GM23338 (cell line): ENCODE data around the gene TRIM52. TPM values are rescaled to one million over a fixed set of nuclear protein-coding genes. Genes with fewer than 3 reads are reported as not detected.

Experiments used
- ATAC-seq: fragments of 200-7000 bp; cut with Tn5 transposase; 3 replicates; pipeline ENCODE4 v1.9.1; 2020
- DNase-seq: peaks from one replicate; pipeline ENCODE4 v3.0.0-alpha.2; 2015; ENCODE audit warnings: low spot score
- H2AFZ ChIP-seq: fragments of 200-600 bp; sonication (generic); 2 replicates; pipeline ENCODE4 v1.8.0; 2016; ENCODE audit warnings: antibody characterized with exemption, mild to moderate bottlenecking, moderate library complexity
- H3F3A ChIP-seq: fragments of 200-600 bp; sonication (generic); replicated peaks from 2 replicates; pipeline ENCODE4 v1.8.0; 2017; ENCODE audit warnings: antibody characterized with exemption, mixed run types, low read depth
- H3K27ac ChIP-seq: fragments of 200-600 bp; sonication (generic); 2 replicates; pipeline ENCODE4 v1.6.1; 2016; ENCODE audit warnings: low read depth
- H3K27me3 ChIP-seq: fragments of 200-600 bp; sonication (generic); 2 replicates; pipeline ENCODE4 v1.8.0; 2016; ENCODE audit warnings: mild to moderate bottlenecking, mixed run types, moderate library complexity; ENCODE audit not compliant: insufficient read depth
- H3K36me3 ChIP-seq: fragments of 200-600 bp; sonication (generic); 2 replicates; pipeline ENCODE4 v1.8.0; 2016; ENCODE audit warnings: mild to moderate bottlenecking; ENCODE audit not compliant: insufficient read depth
- H3K4me1 ChIP-seq: fragments of 200-600 bp; sonication (generic); 2 replicates; pipeline ENCODE4 v1.8.0; 2016; ENCODE audit warnings: mild to moderate bottlenecking, moderate library complexity; ENCODE audit not compliant: insufficient read depth
- H3K4me2 ChIP-seq: fragments of 200-600 bp; sonication (generic); 2 replicates; pipeline ENCODE4 v1.7.1; 2017; ENCODE audit warnings: mixed run types
- H3K4me3 ChIP-seq: fragments of 200-600 bp; sonication (generic); 2 replicates; pipeline ENCODE4 v1.6.1; 2016; ENCODE audit warnings: mixed run types
- H3K79me2 ChIP-seq: fragments of 200-600 bp; sonication (generic); replicated peaks from 2 replicates; pipeline ENCODE4 v1.8.0; 2017; ENCODE audit warnings: mild to moderate bottlenecking; ENCODE audit not compliant: insufficient read depth
- H3K9me2 ChIP-seq: fragments of 200-600 bp; sonication (generic); 2 replicates; pipeline ENCODE4 v1.8.0; 2017; ENCODE audit not compliant: insufficient read depth
- H4K20me1 ChIP-seq: fragments of 200-600 bp; sonication (generic); replicated peaks from 2 replicates; pipeline ENCODE4 v1.8.0; 2017; ENCODE audit warnings: mild to moderate bottlenecking; ENCODE audit not compliant: insufficient read depth
- H3K27ac Mint-ChIP-seq: 2 replicates; pipeline ENCODE4 v1.8.0; 2020; ENCODE audit warnings: inconsistent platforms, mild to moderate bottlenecking, moderate library complexity, mixed read lengths
- H3K27me3 Mint-ChIP-seq: 3 replicates; pipeline ENCODE4 v1.8.0; 2022; ENCODE audit warnings: low read depth, mild to moderate bottlenecking, moderate library complexity, mixed read lengths, inconsistent platforms; ENCODE audit not compliant: insufficient read depth, poor library complexity
- H3K36me3 Mint-ChIP-seq: 3 replicates; pipeline ENCODE4 v1.8.0; 2021; ENCODE audit warnings: low read depth, mild to moderate bottlenecking, inconsistent platforms, moderate library complexity, mixed read lengths
- H3K4me1 Mint-ChIP-seq: 3 replicates; pipeline ENCODE4 v1.8.0; 2020; ENCODE audit warnings: mild to moderate bottlenecking, inconsistent platforms, mixed read lengths
- H3K4me3 Mint-ChIP-seq: 3 replicates; pipeline ENCODE4 v1.8.0; 2021; ENCODE audit warnings: moderate library complexity, mild to moderate bottlenecking, inconsistent platforms, mixed read lengths
- H3K9me3 Mint-ChIP-seq: 3 replicates; pipeline ENCODE4 v1.8.0; 2020; ENCODE audit warnings: moderate library complexity, mild to moderate bottlenecking, inconsistent platforms, mixed read lengths
- EZH2 ChIP-seq: fragments of 200-600 bp; sonication (generic); IDR thresholded peaks from one replicate; pipeline ENCODE4 v1.8.0; 2017; ENCODE audit warnings: antibody characterized with exemption, mild to moderate bottlenecking, low read depth; ENCODE audit not compliant: unreplicated experiment
- JUNB ChIP-seq: IDR thresholded peaks from one replicate; pipeline ENCODE4 v1.6.1; 2016; ENCODE audit warnings: antibody characterized with exemption; ENCODE audit not compliant: unreplicated experiment
- NANOG ChIP-seq: IDR thresholded peaks from 2 replicates; pipeline ENCODE4 v1.6.1; 2016; ENCODE audit warnings: antibody characterized with exemption, borderline replicate concordance
- STAT1 ChIP-seq: IDR thresholded peaks from one replicate; pipeline ENCODE4 v1.6.1; 2016; ENCODE audit warnings: antibody characterized with exemption; ENCODE audit not compliant: unreplicated experiment
- ZNF114 ChIP-seq: fragments of 250-450 bp; sonication (Bioruptor Pico); IDR thresholded peaks from 2 replicates; pipeline ENCODE4 v1.5.0; 2020; ENCODE audit warnings: mild to moderate bottlenecking, moderate library complexity
- ZNF331 ChIP-seq: fragments of 250-450 bp; sonication (Bioruptor Pico); IDR thresholded peaks from 2 replicates; pipeline ENCODE4 v1.5.0; 2020; ENCODE audit warnings: low read depth, mild to moderate bottlenecking, moderate library complexity
- polyA plus RNA-seq: library from polyadenylated mRNA; unstranded; fragments of >200 nt; fragmentation: Nextera tagmentation; extraction: Ambion mirVana; gene quantifications from 2 replicates; pipeline ENCODE4 v1.2.1, GENCODE V29; 2016
- total RNA-seq: library from RNA; depleted of rRNA; stranded (reverse); fragments of >200 nt; shearing (Covaris generic); gene quantifications from 2 replicates; pipeline ENCODE4 v1.2.3, GENCODE V29; 2014
- TF ChIP-seq, protein P1 (sequence below): fragments of 250-450 bp; sonication (Bioruptor Pico); IDR thresholded peaks from 2 replicates; pipeline ENCODE4 v1.5.0; 2020; ENCODE audit warnings: mild to moderate bottlenecking, moderate library complexity
- TF ChIP-seq, protein P2 (sequence below), 2 experiments: fragments of 200-600 bp in 1 of 2; sonication (generic) in 1 of 2; conservative IDR thresholded peaks; 2 replicates each; pipeline versions ENCODE4 v1.5.1 to v1.6.1; 2016 to 2017; ENCODE audit warnings: antibody characterized with exemption in 2 of 2, low read depth in 2 of 2, mild to moderate bottlenecking in 2 of 2, moderate library complexity in 1 of 2
- TF ChIP-seq, protein P3 (sequence below): IDR thresholded peaks from one replicate; pipeline ENCODE4 v1.6.1; 2018; ENCODE audit warnings: antibody characterized with exemption; ENCODE audit not compliant: unreplicated experiment

Gene TRIM52
- total and polyA plus RNA-seq, 2 experiments from 2014 or later: 6.2 to 8.1 TPM

DNA sequence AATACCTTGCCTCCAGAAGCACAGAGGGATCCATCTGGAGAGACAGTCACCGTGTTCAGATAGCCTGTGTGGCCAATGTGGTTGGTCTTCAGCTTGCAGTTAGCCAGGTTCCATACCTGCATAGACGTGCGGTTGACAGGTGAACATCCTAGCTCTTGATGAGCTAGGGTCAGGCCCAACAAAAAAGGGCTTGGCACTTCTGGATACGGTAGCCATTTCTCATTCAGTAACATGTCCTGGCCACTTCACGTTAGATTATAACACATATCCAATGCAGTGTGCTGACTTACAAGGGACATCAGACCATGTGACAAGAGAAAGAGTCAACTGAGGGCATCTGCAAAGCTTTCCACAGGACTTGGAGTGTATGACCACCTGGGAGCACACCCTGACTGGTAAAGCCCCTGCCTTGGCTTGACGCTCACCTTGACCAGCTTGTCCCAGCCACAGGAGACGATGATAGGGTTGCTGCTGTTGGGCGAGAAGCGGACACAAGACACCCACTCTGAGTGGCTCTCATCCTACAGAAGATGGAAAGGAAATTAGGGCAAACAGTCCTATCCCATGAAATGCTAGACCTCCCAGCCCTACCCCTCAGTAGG, 21.8 kb downstream of the TRIM52 start (continued):
- no peak for TF ChIP-seq ZNF331 (CRISPR knock-in tag)
- TF ChIP-seq JUNB: no peak
- TF ChIP-seq, protein P1, sequence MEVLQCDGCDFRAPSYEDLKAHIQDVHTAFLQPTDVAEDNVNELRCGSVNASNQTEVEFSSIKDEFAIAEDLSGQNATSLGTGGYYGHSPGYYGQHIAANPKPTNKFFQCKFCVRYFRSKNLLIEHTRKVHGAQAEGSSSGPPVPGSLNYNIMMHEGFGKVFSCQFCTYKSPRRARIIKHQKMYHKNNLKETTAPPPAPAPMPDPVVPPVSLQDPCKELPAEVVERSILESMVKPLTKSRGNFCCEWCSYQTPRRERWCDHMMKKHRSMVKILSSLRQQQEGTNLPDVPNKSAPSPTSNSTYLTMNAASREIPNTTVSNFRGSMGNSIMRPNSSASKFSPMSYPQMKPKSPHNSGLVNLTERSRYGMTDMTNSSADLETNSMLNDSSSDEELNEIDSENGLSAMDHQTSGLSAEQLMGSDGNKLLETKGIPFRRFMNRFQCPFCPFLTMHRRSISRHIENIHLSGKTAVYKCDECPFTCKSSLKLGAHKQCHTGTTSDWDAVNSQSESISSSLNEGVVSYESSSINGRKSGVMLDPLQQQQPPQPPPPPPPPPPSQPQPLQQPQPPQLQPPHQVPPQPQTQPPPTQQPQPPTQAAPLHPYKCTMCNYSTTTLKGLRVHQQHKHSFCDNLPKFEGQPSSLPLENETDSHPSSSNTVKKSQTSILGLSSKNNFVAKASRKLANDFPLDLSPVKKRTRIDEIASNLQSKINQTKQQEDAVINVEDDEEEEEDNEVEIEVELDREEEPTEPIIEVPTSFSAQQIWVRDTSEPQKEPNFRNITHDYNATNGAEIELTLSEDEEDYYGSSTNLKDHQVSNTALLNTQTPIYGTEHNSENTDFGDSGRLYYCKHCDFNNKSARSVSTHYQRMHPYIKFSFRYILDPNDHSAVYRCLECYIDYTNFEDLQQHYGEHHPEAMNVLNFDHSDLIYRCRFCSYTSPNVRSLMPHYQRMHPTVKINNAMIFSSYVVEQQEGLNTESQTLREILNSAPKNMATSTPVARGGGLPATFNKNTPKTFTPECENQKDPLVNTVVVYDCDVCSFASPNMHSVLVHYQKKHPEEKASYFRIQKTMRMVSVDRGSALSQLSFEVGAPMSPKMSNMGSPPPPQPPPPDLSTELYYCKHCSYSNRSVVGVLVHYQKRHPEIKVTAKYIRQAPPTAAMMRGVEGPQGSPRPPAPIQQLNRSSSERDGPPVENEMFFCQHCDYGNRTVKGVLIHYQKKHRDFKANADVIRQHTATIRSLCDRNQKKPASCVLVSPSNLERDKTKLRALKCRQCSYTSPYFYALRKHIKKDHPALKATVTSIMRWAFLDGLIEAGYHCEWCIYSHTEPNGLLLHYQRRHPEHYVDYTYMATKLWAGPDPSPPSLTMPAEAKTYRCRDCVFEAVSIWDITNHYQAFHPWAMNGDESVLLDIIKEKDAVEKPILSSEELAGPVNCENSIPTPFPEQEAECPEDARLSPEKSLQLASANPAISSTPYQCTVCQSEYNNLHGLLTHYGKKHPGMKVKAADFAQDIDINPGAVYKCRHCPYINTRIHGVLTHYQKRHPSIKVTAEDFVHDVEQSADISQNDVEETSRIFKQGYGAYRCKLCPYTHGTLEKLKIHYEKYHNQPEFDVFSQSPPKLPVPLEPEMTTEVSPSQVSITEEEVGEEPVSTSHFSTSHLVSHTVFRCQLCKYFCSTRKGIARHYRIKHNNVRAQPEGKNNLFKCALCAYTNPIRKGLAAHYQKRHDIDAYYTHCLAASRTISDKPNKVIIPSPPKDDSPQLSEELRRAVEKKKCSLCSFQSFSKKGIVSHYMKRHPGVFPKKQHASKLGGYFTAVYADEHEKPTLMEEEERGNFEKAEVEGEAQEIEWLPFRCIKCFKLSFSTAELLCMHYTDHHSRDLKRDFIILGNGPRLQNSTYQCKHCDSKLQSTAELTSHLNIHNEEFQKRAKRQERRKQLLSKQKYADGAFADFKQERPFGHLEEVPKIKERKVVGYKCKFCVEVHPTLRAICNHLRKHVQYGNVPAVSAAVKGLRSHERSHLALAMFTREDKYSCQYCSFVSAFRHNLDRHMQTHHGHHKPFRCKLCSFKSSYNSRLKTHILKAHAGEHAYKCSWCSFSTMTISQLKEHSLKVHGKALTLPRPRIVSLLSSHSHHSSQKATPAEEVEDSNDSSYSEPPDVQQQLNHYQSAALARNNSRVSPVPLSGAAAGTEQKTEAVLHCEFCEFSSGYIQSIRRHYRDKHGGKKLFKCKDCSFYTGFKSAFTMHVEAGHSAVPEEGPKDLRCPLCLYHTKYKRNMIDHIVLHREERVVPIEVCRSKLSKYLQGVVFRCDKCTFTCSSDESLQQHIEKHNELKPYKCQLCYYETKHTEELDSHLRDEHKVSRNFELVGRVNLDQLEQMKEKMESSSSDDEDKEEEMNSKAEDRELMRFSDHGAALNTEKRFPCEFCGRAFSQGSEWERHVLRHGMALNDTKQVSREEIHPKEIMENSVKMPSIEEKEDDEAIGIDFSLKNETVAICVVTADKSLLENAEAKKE (CRISPR knock-in tag): no peak
- no peak for TF ChIP-seq NANOG
- no peak for TF ChIP-seq STAT1

DNA sequence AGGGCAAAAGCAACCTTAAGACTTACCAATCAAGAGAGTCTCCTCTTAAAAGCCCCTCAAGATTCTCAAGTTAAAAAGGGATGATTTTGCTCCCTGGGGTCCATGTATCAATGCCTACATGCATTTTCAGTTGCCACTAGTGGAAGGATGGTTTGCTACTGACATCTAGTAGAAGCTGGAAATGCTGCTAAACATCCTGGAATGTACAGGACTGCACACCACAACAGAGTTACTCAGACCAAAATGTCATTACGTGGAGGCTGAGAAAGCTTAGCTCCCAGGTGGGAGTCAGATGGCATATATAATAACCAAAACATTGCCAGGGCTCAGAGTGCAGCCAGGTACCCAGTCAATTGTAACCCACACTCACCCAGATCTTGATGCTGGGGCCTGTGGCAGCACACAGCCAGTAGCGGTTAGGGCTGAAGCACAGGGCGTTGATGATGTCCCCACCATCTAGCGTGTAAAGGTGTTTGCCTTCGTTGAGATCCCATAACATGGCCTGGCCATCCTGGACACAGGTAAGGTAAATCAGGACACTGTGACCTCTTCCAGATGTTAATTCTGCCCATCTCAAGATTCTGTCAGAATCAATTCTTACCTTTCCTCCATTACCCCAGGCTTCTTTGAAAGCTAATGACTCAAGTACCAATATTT, 23.1 kb downstream of the TRIM52 start:
- H3K27me3 ChIP-seq: no peaks in the 10 kb centered on the region
- peak overlapping the region; percentile 86; the same call in 1 of the 2 replicates for H3K27ac ChIP-seq
- H3F3A ChIP-seq: peaks cover 81% of the 10 kb centered on the region
- no peak overlapping the region for H3K4me2 ChIP-seq
- ATAC-seq (no peak), DNase-seq (no peak)
- H3K4me1 ChIP-seq: peaks cover 25% of the 10 kb centered on the region
- peaks cover 62% of the 10 kb centered on the region for H3K27me3 Mint-ChIP-seq
- H3K27ac Mint-ChIP-seq: peak overlapping the region; percentile 59
- H4K20me1 ChIP-seq: peaks cover 70% of the 10 kb centered on the region
- no peak overlapping the region for H3K4me3 ChIP-seq
- peaks cover 40% of the 10 kb centered on the region for H3K4me1 Mint-ChIP-seq
- no peaks in the 10 kb centered on the region for H3K9me2 ChIP-seq
- H3K4me3 Mint-ChIP-seq: peak overlapping the region; percentile 37; the same call in 2 of the 3 replicates
- peaks cover 72% of the 10 kb centered on the region for H3K36me3 ChIP-seq
- H3K9me3 Mint-ChIP-seq: peaks cover 10% of the 10 kb centered on the region; the same call in 2 of the 3 replicates
- H3K36me3 Mint-ChIP-seq: peaks cover 91% of the 10 kb centered on the region
- peaks cover 48% of the 10 kb centered on the region for H3K79me2 ChIP-seq
- H2AFZ ChIP-seq: no peak overlapping the region
- TF ChIP-seq ZNF331 (CRISPR knock-in tag) (no peak), ZNF114 (no peak), EZH2 (no peak)
- TF ChIP-seq, protein P2, sequence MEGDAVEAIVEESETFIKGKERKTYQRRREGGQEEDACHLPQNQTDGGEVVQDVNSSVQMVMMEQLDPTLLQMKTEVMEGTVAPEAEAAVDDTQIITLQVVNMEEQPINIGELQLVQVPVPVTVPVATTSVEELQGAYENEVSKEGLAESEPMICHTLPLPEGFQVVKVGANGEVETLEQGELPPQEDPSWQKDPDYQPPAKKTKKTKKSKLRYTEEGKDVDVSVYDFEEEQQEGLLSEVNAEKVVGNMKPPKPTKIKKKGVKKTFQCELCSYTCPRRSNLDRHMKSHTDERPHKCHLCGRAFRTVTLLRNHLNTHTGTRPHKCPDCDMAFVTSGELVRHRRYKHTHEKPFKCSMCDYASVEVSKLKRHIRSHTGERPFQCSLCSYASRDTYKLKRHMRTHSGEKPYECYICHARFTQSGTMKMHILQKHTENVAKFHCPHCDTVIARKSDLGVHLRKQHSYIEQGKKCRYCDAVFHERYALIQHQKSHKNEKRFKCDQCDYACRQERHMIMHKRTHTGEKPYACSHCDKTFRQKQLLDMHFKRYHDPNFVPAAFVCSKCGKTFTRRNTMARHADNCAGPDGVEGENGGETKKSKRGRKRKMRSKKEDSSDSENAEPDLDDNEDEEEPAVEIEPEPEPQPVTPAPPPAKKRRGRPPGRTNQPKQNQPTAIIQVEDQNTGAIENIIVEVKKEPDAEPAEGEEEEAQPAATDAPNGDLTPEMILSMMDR (conservative IDR thresholded peaks at IDR 0.05; ENCODE audit: low read depth in 2 of 2): no peak
- TF ChIP-seq, protein P3, sequence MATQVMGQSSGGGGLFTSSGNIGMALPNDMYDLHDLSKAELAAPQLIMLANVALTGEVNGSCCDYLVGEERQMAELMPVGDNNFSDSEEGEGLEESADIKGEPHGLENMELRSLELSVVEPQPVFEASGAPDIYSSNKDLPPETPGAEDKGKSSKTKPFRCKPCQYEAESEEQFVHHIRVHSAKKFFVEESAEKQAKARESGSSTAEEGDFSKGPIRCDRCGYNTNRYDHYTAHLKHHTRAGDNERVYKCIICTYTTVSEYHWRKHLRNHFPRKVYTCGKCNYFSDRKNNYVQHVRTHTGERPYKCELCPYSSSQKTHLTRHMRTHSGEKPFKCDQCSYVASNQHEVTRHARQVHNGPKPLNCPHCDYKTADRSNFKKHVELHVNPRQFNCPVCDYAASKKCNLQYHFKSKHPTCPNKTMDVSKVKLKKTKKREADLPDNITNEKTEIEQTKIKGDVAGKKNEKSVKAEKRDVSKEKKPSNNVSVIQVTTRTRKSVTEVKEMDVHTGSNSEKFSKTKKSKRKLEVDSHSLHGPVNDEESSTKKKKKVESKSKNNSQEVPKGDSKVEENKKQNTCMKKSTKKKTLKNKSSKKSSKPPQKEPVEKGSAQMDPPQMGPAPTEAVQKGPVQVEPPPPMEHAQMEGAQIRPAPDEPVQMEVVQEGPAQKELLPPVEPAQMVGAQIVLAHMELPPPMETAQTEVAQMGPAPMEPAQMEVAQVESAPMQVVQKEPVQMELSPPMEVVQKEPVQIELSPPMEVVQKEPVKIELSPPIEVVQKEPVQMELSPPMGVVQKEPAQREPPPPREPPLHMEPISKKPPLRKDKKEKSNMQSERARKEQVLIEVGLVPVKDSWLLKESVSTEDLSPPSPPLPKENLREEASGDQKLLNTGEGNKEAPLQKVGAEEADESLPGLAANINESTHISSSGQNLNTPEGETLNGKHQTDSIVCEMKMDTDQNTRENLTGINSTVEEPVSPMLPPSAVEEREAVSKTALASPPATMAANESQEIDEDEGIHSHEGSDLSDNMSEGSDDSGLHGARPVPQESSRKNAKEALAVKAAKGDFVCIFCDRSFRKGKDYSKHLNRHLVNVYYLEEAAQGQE: no peak
